Fibroblast of lung (primary cell): ENCODE results near the gene LPIN3. TPM values are rescaled to one million over a fixed set of nuclear protein-coding genes. Genes with fewer than 3 reads are reported as not detected.

ENCODE experiments used
- DNase-seq, 2 donors: peaks; one replicate each; pipeline versions ENCODE4 v3.0.0 to v3.0.0-alpha.2; 2010; ENCODE audit warnings: low read depth in 2 of 2
- H2AFZ ChIP-seq: 2 replicates; pipeline ENCODE4 v1.5.1; 2012; ENCODE audit warnings: low read length, control low read depth, inconsistent platforms
- H3K27ac ChIP-seq: 2 replicates; pipeline ENCODE4 v1.5.1; 2011; ENCODE audit warnings: low read length, control low read depth; ENCODE audit not compliant: insufficient read depth
- H3K27me3 ChIP-seq: 2 replicates; pipeline ENCODE4 v1.5.1; 2011; ENCODE audit warnings: mild to moderate bottlenecking, low read length; ENCODE audit not compliant: control insufficient read depth, insufficient read depth
- H3K36me3 ChIP-seq: 2 replicates; pipeline ENCODE4 v1.5.1; 2011; ENCODE audit warnings: low read length; ENCODE audit not compliant: control insufficient read depth, insufficient read depth
- H3K4me1 ChIP-seq: 2 replicates; pipeline ENCODE4 v1.5.1; 2011; ENCODE audit warnings: low read length; ENCODE audit not compliant: control insufficient read depth, insufficient read depth; ENCODE audit errors: extremely low read depth
- H3K4me2 ChIP-seq: 2 replicates; pipeline ENCODE4 v1.5.1; 2011; ENCODE audit warnings: low read length, control low read depth; ENCODE audit not compliant: insufficient read depth; ENCODE audit errors: extremely low read depth
- H3K4me3 ChIP-seq, 4 experiments: fragments of 200-600 bp in 1 of 4; sonication (generic) in 1 of 4; replicated peaks in 1 of 4; 2 replicates each; pipeline ENCODE4 v1.5.1; 2011 to 2016; ENCODE audit warnings: low read length in 4 of 4, low read depth in 3 of 4, mild to moderate bottlenecking in 3 of 4, control low read depth in 2 of 4, inconsistent platforms in 1 of 4, mixed read lengths in 1 of 4; ENCODE audit not compliant: insufficient read depth in 1 of 4; ENCODE audit errors: control extremely low read depth in 1 of 4
- H3K79me2 ChIP-seq: 2 replicates; pipeline ENCODE4 v1.5.1; 2012; ENCODE audit warnings: mild to moderate bottlenecking, low read length, inconsistent platforms; ENCODE audit not compliant: control insufficient read depth, insufficient read depth
- H3K9ac ChIP-seq: 2 replicates; pipeline ENCODE4 v1.5.1; 2011; ENCODE audit warnings: mild to moderate bottlenecking, low read length, control low read depth; ENCODE audit not compliant: insufficient read depth
- H3K9me3 ChIP-seq: 2 replicates; pipeline ENCODE4 v1.5.1; 2012; ENCODE audit warnings: low read depth, low read length; ENCODE audit not compliant: control insufficient read depth, insufficient read depth
- H4K20me1 ChIP-seq: 2 replicates; pipeline ENCODE4 v1.5.1; 2011; ENCODE audit warnings: low read length; ENCODE audit not compliant: control insufficient read depth, insufficient read depth; ENCODE audit errors: extremely low read depth
- CTCF ChIP-seq, 2 donors: IDR thresholded peaks in 1 of 2; conservative IDR thresholded peaks in 1 of 2; 1 replicate in 1 of 2; 2 replicates in 1 of 2; pipeline ENCODE4 v1.5.1; 2011 to 2012; ENCODE audit warnings: low read length in 2 of 2, control low read depth in 1 of 2, inconsistent platforms in 1 of 2, low read depth in 1 of 2, mild to moderate bottlenecking in 1 of 2
- EZH2 ChIP-seq: IDR thresholded peaks from 2 replicates; pipeline ENCODE4 v1.5.1; 2012; ENCODE audit warnings: low read length, control low read depth, mild to moderate bottlenecking; ENCODE audit errors: missing control alignments
- polyA plus RNA-seq, 2 donors: library from polyadenylated mRNA; depleted of rRNA in 1 of 2; stranded (reverse) in 1 of 2; unstranded in 1 of 2; fragments of >200 nt; gene quantifications; 2 replicates each; pipeline ENCODE4 v1.2.1, GENCODE V29; 2011 to 2012; ENCODE audit warnings: missing spikeins in 1 of 2
- total RNA-seq: library from RNA; depleted of rRNA; stranded (reverse); fragments of >200 nt; gene quantifications from 2 replicates; pipeline ENCODE4 v1.2.1, GENCODE V29; 2014

Gene LPIN3
- total and polyA plus RNA-seq, 2 donors (not counting 1 experiment from before 2014, with no cell fraction given), result 4.7 to 5.1 TPM

- peaks cover 22% of the 10 kb centered on the region for H3K4me1 ChIP-seq
- H2AFZ ChIP-seq, result no peak overlapping the region
- H4K20me1 ChIP-seq, result no peaks in the 10 kb centered on the region
- peaks cover 83% of the 10 kb centered on the region for H3K79me2 ChIP-seq
- H3K9ac ChIP-seq, result no peak overlapping the region
- no peak overlapping the region for H3K4me2 ChIP-seq
- H3K27ac ChIP-seq, result no peak overlapping the region
- no peaks in the 10 kb centered on the region for H3K9me3 ChIP-seq
- no peak for DNase-seq
- H3K4me3 ChIP-seq, result no peak overlapping the region
- TF ChIP-seq CTCF (conservative IDR thresholded peaks at IDR 0.05 in 1 of 2, IDR thresholded peaks at IDR 0.05 in 1 of 2; ENCODE audit: low read depth in 1 of 2, low read length in 2 of 2) (no peak), EZH2 (no peak)
- no peaks in the 10 kb centered on the region for H3K27me3 ChIP-seq
- peaks cover 1% of the 10 kb centered on the region for H3K36me3 ChIP-seq
Observed at GRCh38 chr20:41307021-41307420, 33.6 kb upstream of the LPIN3 start.

GRCh38 chr20:41308290-41308711, 32.3 kb upstream of the LPIN3 start:
- Histone ChIP-seq H3K4me3 (no peak overlapping the region), H3K4me1 (peaks cover 22% of the 10 kb centered on the region), H3K4me2 (peak overlapping the region; percentile 15), H3K27ac (peak overlapping the region; percentile 79), H3K9ac (peak overlapping the region; percentile 27), H3K79me2 (peaks cover 84% of the 10 kb centered on the region), H3K9me3 (no peaks in the 10 kb centered on the region), H4K20me1 (no peaks in the 10 kb centered on the region), H2AFZ (no peak overlapping the region), H3K27me3 (no peaks in the 10 kb centered on the region), H3K36me3 (peaks cover 3% of the 10 kb centered on the region)
- TF ChIP-seq EZH2, result no peak
- TF ChIP-seq CTCF (conservative IDR thresholded peaks at IDR 0.05 in 1 of 2, IDR thresholded peaks at IDR 0.05 in 1 of 2; ENCODE audit: low read depth in 1 of 2, low read length in 2 of 2), result no peak
- peak; percentile 76 to 89 for DNase-seq

- Histone ChIP-seq H3K4me1 (peaks cover 22% of the 10 kb centered on the region), H3K27me3 (no peaks in the 10 kb centered on the region), H2AFZ (no peak overlapping the region), H3K9ac (no peak overlapping the region), H3K27ac (peak overlapping the region; percentile 79), H3K4me2 (no peak overlapping the region), H3K36me3 (peaks cover 3% of the 10 kb centered on the region), H3K4me3 (no peak overlapping the region), H3K9me3 (no peaks in the 10 kb centered on the region), H3K79me2 (peaks cover 82% of the 10 kb centered on the region), H4K20me1 (no peaks in the 10 kb centered on the region)
- DNase-seq, result peak in 1 of 2 donors; percentile 68
- TF ChIP-seq CTCF (conservative IDR thresholded peaks at IDR 0.05 in 1 of 2, IDR thresholded peaks at IDR 0.05 in 1 of 2; ENCODE audit: low read depth in 1 of 2, low read length in 2 of 2) (no peak), EZH2 (no peak)
Observed at GRCh38 chr20:41308726-41309413, 31.8 kb upstream of the LPIN3 start.
